Activated CD8-positive, alpha-beta memory T cell treated with anti-CD3 and anti-CD28 coated beads, Interleukin-2, amount 50 U/mL, for 24 hours (primary cell): ENCODE data around the gene HS6ST2.
"Not testable (repeated sequence)": the region's sequence is repeated elsewhere in the genome, so short reads cannot be mapped to it uniquely, and the experiment has no call there.

Source experiments
- DNase-seq: peaks from one replicate; pipeline ENCODE4 v3.0.0-alpha.2; 2020; ENCODE audit errors: extremely low read depth

The HS6ST2 gene

GRCh38 chrX:132940727-132941327 lies 17.6 kb downstream of the HS6ST2 start:
- no peak for DNase-seq

GRCh38 chrX:132933170-132933569 lies 25.3 kb downstream of the HS6ST2 start:
- no peak for DNase-seq

- DNase-seq: no peak
Observed at GRCh38 chrX:132924426-132924825, 34.0 kb downstream of the HS6ST2 start.

- no peak for DNase-seq
Observed at GRCh38 chrX:132918523-132918922, 39.9 kb downstream of the HS6ST2 start.

- no peak for DNase-seq
Observed at GRCh38 chrX:132916349-132916748, 42.1 kb downstream of the HS6ST2 start.

- no peak for DNase-seq
Observed at GRCh38 chrX:132909643-132910042, 48.8 kb downstream of the HS6ST2 start.

GRCh38 chrX:132908891-132909290 lies 49.5 kb downstream of the HS6ST2 start:
- DNase-seq: no peak

- no peak for DNase-seq
Observed at GRCh38 chrX:132900633-132901293, 57.7 kb downstream of the HS6ST2 start.

- DNase-seq: no peak
Observed at GRCh38 chrX:132887569-132887968, 70.9 kb downstream of the HS6ST2 start.

- DNase-seq: no peak
Observed at GRCh38 chrX:132883358-132883915, 75.0 kb downstream of the HS6ST2 start.

- not testable (repeated sequence) for DNase-seq
Observed at GRCh38 chrX:132880753-132881152, 77.7 kb downstream of the HS6ST2 start.

GRCh38 chrX:132877954-132878536 lies 80.4 kb downstream of the HS6ST2 start:
- no peak for DNase-seq

- no peak for DNase-seq
Observed at GRCh38 chrX:132876523-132877338, 81.7 kb downstream of the HS6ST2 start.

GRCh38 chrX:132875650-132876522 lies 82.5 kb downstream of the HS6ST2 start:
- DNase-seq: no peak

- no peak for DNase-seq
Observed at GRCh38 chrX:132862562-132862961, 95.9 kb downstream of the HS6ST2 start.

- no peak for DNase-seq
Observed at GRCh38 chrX:132861076-132861475, 97.4 kb downstream of the HS6ST2 start.

- no peak for DNase-seq
Observed at GRCh38 chrX:132860200-132860599, 98.2 kb downstream of the HS6ST2 start.

- no peak for DNase-seq
Observed at GRCh38 chrX:132858018-132858417, 100.4 kb downstream of the HS6ST2 start.

GRCh38 chrX:132855780-132856341 lies 102.6 kb downstream of the HS6ST2 start:
- no peak for DNase-seq

- DNase-seq: no peak
Observed at GRCh38 chrX:132853040-132853439, 105.4 kb downstream of the HS6ST2 start.
